ENCODE data around the gene ARHGEF19.
"Not testable (repeated sequence)": the region's sequence is repeated elsewhere in the genome, so short reads cannot be mapped to it uniquely, and the experiment has no call there.

The ARHGEF19 gene

DNA sequence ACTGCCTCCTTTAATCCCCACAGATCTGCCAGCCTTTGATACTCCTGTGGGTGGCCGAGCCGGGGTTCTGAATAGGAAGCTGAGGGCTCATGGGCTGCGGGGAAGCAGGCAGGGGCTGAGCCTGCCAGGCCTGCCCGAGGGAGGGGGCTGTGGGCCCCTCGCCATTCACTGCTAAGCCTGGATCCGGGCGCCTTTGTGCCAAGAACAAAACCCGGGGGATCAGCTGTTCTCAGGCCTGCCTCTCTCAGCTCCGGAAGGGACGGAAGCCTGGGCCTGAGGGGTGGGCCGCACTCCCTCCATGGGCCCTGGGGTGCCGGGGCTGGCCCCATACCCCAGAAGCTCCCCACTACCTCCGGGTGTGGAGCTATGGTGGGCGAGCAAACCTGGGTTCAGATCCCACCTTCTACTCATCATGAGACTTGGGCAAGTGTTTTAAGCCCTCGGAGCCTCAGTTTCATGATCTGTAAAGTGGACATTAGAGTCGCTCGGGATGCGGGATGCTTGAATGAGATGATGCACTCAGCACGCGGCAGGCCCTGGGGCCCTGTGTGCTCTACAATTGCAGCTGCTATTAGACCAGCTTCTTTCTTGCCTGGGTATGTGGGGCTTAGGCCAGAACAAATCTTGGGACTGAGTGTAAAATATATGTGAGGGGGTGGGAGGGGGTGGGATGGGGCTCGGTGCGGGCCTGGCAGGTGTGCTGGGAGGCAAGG is 37.4 kb downstream of the ARHGEF19 start:
- no peak for DNase-seq
- in situ Hi-C loops (cut with HindIII; ENCODE audit: low pct_ligation_motif_present, low pct_unique_long_range_greater_than_20kb, low sequenced_read_pairs) = no loop called here

DNA sequence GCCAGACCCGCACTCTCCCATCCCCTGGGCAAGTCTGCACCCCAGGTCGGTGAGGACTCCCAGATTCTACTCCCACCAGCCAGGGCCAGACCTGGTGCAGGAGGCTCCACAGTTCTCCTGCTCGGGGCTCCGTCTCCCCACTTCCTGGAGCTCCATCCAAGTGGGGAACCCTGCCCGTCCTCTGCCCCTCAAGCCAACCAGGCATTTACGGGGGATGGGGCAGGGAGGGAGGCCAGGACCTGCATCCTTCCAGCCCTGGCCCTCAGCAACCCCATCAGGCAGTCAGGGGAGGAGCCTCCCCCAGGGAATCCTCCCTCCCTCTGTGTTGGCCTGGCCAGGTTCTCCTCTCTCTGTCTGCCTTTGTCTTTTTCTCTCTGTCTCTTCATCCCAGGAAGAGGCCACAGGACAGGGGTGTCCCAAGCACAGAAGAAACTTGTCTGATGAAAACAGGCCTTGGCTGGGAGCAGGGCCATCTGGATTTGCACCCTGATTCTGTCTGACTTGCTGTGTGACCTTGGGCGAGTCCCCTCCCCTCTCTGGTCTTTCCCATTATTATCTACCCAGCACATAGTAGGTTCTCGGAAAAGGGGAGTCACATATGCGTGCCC is 38.1 kb downstream of the ARHGEF19 start:
- no peak for DNase-seq
- in situ Hi-C loops (cut with HindIII; ENCODE audit: low pct_ligation_motif_present, low pct_unique_long_range_greater_than_20kb, low sequenced_read_pairs) = no loop called here

DNA sequence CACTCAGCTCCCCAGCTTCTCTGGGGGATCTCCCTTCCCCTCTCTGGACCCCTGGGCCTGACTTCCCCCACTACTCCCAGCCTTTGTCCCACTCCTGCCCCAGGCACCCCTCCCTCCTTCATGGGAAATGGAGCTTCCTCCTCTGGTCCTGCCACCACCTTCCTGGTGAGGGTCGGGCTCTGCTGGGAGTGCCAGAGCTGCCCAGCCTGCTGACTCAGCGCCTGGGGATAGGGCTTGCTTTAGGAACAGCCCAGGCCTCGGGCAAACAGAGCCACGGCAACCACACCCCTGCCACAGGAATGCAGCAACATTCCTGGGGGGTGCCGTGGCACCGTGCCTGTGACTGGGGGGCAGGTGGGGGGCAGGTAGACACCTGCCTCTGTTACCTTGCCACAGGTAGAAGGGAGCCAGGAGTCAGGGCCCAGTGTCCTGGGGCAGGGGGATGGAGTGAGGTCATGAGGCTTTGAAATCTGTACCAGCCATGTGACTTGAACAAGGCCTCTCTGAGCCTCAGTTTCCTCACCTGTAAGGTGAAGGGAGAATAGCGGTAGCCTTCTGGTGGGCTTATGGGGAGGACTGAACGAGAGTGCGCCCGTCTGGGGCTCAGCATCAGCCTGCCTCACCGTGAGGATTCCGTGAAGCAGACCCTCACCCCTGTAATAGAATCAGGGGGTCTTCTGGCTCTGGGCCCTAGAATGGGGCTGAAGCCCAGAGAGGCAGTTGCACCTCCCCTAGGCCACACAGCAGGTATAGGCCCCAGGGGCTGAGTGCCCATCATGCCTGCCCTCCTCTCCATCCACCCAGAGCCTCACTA is 38.8 kb downstream of the ARHGEF19 start:
- in situ Hi-C loops (cut with HindIII; ENCODE audit: low pct_ligation_motif_present, low pct_unique_long_range_greater_than_20kb, low sequenced_read_pairs) = no loop called here
- DNase-seq = peak; percentile 87

DNA sequence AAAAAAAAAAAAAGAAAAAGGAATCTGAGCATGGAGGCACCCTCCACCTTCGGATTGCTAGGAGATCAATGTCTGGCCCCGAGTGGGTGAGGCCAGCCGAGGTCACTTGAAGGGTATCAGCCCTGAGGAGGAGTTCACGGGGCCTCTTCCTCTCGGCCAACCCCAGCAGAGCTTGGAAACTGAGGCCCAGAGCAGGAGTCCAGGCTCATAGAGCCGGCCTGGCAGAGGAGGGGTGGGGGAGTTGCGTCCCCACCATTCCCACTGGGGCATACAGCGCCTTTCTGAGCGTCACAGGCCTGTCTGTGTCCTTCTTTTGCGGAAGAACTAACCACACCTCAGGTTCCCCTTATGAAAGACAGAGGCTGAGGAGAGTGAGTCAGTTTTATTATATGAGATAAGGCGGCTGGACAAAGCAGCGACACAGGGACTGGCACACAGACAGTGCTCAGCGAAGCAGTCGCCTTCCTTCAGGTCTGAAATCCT is 39.4 kb downstream of the ARHGEF19 start:
- in situ Hi-C loops (cut with HindIII; ENCODE audit: low pct_ligation_motif_present, low pct_unique_long_range_greater_than_20kb, low sequenced_read_pairs) = no loop called here
- DNase-seq = peak; percentile 44

DNA sequence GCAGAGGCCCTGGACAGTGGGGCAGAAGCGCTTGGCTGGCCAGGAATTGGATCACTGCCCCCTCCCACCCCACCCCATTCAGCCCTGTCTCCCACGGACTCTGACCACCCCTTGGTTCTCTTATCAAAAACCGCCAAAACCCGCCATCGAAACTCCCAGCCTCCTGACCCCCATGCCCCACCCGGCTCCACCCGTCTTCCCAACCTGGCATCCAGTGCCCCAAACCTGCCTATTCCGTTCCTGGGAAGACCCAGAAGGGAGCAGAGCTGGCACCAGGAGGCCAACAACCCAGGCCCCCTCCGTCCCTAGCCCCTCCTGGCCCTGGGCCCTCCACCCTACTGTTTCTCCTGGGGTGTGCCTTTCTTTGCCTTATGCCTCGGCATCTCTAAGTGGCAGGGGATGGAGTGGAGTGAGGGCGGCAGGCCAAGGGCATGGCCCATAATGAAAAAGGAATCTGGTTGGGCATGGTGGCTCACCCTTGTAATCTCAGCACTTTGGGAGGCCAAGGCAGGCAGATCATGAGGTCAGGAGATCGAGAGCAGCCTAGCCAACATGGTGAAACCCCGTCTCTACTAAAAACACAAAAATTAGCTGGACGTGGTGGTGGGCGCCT is 40.1 kb downstream of the ARHGEF19 start:
- no peak for DNase-seq
- in situ Hi-C loops (cut with HindIII; ENCODE audit: low pct_ligation_motif_present, low pct_unique_long_range_greater_than_20kb, low sequenced_read_pairs) = no loop called here

DNA sequence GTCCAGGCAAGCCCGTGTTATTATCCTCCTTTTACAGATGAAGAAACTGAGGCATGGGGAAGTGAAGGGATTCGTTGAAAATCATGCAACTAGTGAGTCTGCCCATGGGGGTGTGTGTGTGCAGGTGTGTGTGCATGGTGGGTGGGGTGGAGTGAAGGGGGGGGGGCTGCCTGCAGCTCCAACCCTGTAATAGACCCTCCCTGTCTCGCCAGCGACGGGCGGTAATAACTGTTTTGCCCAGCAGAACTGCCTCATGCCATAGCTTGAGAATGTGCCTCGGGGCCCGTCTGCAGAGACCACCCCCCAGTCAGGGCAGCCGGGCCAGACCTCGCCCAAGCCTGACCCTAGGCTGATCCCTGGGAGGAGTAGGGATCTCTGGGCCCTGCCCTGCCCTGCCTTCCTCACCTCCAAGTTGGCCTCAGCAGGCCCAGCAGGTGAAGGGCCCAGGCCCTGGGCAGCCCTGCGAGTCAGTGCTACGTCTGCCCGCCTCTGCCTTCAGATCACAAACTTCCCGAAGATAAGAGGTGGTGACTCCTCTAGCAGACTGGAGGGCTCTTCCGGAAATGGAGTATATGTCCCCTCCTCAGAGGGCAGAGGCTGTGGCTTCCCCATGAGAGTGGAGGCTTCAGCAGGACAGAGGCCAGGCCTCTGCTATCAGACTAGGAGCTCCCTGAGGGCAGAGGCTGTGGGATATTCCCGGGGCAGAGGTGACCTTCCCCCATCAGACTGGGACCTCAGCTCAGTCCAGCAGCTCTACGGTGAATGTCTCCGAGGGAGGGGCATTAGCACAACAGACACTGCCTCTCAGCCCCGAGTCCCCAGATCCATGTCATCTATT is 40.9 kb downstream of the ARHGEF19 start:
- in situ Hi-C loops (cut with HindIII; ENCODE audit: low pct_ligation_motif_present, low pct_unique_long_range_greater_than_20kb, low sequenced_read_pairs) = no loop called here
- no peak for DNase-seq

DNA sequence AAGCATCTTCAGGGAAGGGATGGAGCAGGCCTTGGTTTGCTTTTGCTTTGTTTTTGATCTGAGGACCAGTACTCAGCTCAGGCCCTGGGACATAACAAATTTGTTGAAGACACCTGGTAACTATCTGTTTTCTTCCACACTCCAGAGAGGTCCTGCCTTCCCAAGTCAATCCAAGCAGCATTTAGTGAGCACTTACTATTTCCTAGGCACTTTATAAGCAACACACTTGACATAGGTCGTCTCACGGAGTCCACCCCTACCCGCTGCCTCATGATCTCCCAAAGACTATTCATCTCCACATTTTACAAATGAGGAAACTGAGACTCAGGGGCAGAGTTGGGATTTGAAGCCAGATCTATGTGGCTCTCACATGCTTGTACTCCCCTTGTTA is 42.2 kb downstream of the ARHGEF19 start:
- in situ Hi-C loops (cut with HindIII; ENCODE audit: low pct_ligation_motif_present, low pct_unique_long_range_greater_than_20kb, low sequenced_read_pairs) = no loop called here
- no peak for DNase-seq

DNA sequence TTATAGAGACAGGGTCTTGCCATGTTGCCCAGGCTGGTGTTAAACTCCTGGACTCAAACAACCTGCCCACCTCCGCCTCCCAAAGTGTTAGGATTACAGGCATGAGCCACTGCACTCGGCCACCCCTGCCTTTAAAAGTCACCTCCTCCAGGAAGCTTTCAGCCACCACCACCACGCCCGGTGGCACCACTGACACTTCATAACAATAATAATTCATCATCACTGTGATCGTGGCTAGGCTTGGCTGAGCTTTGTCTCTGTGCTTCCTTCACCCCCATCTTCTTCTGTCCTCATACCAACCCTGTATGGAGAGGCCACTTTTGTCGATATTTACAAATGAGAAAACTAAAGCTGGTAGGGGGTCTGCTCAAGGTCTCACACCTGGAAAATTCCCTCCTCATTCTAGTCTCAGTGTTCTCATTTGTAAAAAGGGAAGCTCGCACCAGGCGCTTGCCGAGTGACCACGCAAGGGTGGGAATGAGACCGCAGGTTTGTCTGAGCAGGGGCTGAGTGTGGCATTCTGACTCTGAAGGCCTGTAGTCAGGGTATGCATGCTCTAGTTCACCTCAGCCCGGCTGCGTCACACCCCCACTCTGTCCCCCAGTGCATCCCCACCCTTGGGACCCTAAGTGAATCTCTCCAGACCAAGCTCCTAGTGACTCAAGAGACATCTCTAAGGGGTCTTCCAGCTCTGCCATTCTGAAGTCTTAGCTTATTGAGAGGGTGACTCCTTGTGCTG is 43.7 kb downstream of the ARHGEF19 start:
- in situ Hi-C loops (cut with HindIII; ENCODE audit: low pct_ligation_motif_present, low pct_unique_long_range_greater_than_20kb, low sequenced_read_pairs) = no loop called here
- DNase-seq = no peak

DNA sequence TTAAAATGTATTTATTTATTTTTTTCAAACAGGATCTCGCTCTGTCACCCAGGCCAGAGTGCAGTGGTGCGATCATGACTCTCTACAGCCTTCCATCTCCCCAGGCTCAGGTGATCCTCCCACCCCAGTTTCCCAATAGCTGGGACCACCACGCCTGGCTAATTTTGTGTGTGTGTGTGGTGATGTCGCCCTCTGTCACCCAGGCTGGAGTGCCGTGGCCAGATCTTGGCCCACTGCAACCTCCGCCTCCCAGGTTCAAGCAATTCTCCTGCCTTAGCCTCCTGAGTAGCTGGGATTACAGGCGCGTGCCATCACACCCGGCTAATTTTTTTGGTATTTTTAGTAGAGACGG is 44.3 kb downstream of the ARHGEF19 start:
- in situ Hi-C loops (cut with HindIII; ENCODE audit: low pct_ligation_motif_present, low pct_unique_long_range_greater_than_20kb, low sequenced_read_pairs); DNase-seq: not testable (repeated sequence)

DNA sequence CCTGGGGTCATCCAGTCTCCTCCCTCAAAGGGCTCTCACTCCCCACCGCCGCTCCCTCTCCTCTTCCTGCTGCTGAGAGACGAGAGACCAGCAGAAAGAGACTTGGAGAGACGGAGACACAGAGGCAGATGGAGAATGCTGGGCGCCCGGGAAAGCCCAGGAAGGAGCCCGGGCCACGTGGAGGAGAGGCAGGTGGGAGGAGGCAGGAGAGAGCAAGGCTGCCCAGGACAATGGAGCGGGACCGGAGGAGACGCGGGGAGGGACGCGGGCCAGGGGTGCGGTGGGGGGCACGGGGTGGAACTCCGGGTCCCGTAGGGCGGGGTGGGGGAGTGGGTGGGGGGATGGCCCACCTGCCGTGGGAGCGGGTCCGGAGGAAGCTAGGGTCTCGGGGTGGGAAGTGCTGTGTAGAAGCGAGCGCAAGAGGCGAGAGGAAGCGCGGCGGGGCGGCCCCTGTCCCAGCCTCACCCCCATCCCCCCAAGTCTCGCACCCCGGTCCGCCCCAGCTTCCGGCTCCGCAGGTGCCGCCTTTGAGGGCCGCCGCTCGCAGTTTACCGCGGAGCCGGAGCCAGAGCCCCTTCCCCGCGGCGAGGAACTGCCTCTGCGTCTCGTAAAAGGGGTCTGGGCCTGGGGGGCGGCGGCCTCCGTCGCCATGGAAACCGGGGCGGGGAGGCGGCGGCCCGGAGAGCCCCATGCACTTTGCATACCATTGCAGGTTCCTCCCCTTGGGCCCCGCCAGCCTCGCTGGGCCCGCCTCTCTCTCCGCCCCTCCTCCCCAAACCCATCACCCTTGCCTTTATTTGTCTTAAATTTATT is 44.9 kb downstream of the ARHGEF19 start:
- DNase-seq = peak; percentile 64
- in situ Hi-C loops (cut with HindIII; ENCODE audit: low pct_ligation_motif_present, low pct_unique_long_range_greater_than_20kb, low sequenced_read_pairs) = no loop called here

DNA sequence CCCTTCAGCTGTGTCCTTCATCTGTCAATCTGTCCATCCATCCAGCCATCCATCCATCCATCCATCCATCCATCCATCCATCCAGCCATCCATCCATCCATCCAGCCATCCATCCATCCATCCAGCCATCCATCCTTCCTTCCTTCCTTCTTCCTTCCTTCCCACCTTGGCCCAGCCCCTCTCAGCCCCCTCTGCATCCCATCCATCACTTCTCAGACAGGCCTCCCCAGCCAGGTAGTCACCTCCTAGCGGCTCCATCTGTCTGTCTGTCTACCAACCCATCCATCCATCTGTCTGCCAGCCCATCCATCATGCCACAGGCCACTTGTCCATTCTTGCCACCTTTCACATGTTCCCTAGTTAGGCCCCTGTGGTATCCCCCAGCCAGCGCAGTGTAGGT is 46.3 kb downstream of the ARHGEF19 start:
- in situ Hi-C loops (cut with HindIII; ENCODE audit: low pct_ligation_motif_present, low pct_unique_long_range_greater_than_20kb, low sequenced_read_pairs) = no loop called here
- DNase-seq = no peak

DNA sequence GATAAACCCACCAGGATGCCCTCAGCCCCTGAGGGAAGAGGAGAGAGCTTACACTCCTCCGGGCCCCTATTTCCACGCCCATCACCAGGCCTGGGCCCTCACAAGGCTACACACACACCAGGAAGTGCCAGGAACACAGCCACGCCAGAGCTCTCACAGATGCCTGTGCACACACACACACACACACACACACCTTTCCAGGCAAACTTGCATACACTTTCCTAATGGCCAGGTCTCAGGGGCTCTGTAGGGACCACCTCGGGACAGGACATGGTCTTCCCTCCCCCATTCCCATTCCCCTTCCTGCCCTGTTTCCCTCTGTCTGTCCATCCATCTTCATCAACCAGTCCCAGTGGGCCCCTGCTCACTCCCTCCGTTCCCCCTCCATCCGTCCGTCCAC is 46.9 kb downstream of the ARHGEF19 start:
- no peak for DNase-seq
- in situ Hi-C loops (cut with HindIII; ENCODE audit: low pct_ligation_motif_present, low pct_unique_long_range_greater_than_20kb, low sequenced_read_pairs) = no loop called here

DNA sequence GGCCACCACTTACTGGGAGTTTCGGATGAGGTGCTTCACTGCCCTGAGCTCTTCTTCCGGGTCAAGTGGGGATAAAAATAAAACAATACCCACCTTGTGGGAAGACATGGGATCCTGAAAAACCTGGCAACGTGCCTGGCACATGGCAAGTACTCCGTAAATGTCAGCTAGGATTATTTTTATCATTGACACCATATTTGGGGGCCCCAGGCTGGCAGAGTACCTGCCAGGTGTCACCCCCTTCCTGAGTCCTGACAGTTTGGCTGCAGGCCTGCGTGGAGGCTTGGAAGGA is 47.4 kb downstream of the ARHGEF19 start:
- DNase-seq = no peak
- in situ Hi-C loops (cut with HindIII; ENCODE audit: low pct_ligation_motif_present, low pct_unique_long_range_greater_than_20kb, low sequenced_read_pairs) = no loop called here

DNA sequence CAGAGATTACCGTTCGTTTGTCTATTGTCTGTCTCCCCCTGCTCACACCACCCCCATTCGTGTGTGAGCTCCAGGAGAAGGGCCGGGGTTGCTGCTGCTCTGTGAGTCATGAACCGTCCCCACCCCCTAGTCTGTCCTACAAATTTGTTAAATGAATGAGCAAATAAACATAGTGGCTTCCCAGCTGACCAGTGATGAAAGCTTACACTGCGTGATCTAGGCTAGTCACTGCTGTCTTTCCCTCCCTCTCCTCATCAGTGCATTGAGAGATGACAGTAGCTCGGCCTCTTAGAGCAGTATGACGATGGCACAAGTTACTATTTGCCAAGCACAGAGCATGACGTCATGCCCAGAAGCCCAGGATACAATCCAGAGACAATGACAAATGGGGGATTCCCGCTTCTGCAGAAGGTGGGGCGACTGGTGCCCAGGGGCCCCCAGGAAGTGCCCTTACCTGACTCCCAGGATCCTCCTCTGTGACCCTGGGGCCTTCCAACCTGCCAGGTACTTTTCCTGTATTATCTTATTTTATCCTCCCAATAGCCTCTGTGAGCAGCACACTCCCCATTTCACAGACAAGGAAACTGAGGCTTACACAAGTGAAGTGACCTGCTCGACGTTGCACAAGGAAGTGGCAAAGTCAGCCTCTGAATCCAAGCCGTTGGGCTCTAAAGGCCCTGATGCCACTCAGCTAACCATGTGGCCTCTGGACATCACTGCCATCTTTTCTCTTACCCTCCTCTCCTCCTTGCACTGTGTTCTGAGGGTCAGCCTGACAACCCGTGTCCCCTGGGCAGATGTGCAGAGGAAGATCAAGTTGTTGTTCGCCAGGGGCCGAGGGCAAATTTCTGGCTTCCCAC is 48.0 kb downstream of the ARHGEF19 start:
- peak; percentile 69 for DNase-seq
- in situ Hi-C loops (cut with HindIII; ENCODE audit: low pct_ligation_motif_present, low pct_unique_long_range_greater_than_20kb, low sequenced_read_pairs) = no loop called here

DNA sequence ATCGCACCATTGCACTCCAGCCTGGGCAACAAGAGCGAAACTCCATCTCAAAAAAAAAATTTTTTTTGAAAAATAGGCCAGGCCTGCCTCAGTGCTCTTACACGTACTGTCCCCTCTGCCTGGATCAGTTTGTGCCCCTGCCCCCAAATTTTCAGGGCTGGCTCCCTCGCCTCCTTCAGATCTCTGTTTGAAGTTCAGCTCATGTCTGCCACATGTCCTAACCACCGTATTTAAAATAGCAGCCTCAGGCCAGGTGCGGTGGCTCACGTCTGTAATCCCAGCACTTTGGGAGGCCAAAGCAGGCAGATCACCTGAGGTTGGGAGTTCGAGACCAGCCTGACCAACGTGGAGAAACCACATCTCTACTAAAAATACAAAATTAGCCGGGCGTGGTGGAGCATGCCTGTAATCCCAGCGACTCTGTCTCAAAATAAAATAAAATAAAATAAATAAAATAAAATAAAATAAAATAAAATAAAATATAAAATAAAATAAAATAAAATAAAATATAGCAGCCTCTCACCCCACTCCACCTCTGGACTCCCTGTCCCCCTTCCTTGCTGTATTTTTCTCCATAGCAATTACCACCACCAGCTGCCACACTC is 48.7 kb downstream of the ARHGEF19 start:
- DNase-seq = not testable (repeated sequence)

More for the DNA sequence above, 48.7 kb downstream of the ARHGEF19 start:
- in situ Hi-C loops (cut with HindIII; ENCODE audit: low pct_ligation_motif_present, low pct_unique_long_range_greater_than_20kb, low sequenced_read_pairs) = not testable (repeated sequence)
